ENCODE data around the gene NPR3.
"Not testable (repeated sequence)": the region's sequence is repeated elsewhere in the genome, so short reads cannot be mapped to it uniquely, and the experiment has no call there.

NPR3 gene

DNA sequence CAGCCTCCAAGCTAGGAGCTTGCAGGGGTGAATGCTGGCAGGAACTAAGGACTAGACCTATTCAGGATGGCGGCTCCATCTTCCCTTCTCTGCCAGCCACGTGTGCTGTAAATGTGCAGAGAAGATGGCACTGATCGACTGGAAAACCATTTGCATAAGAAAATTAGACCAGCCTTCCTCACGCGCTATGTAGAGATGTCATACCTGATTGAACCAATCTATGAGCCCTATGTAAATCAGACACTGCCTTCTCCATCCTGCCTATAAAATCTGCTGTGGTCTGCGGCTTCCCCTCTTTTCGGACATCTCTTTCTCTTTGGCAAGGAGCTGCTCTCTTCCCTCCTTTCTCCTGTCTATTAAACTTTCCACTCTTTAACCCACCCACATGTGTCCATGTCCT, 91.6 kb downstream of the NPR3 start:
- TF ChIP-seq, protein P1, sequence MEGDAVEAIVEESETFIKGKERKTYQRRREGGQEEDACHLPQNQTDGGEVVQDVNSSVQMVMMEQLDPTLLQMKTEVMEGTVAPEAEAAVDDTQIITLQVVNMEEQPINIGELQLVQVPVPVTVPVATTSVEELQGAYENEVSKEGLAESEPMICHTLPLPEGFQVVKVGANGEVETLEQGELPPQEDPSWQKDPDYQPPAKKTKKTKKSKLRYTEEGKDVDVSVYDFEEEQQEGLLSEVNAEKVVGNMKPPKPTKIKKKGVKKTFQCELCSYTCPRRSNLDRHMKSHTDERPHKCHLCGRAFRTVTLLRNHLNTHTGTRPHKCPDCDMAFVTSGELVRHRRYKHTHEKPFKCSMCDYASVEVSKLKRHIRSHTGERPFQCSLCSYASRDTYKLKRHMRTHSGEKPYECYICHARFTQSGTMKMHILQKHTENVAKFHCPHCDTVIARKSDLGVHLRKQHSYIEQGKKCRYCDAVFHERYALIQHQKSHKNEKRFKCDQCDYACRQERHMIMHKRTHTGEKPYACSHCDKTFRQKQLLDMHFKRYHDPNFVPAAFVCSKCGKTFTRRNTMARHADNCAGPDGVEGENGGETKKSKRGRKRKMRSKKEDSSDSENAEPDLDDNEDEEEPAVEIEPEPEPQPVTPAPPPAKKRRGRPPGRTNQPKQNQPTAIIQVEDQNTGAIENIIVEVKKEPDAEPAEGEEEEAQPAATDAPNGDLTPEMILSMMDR (IDR thresholded peaks at IDR 0.05; ENCODE audit: control extremely low read depth, extremely low read depth, low read depth, missing control alignments): no peak
- ChIA-PET POLR2A (no interaction called here), CTCF (no interaction called here)
- no peak for DNase-seq (ENCODE audit: extremely low spot score)

DNA sequence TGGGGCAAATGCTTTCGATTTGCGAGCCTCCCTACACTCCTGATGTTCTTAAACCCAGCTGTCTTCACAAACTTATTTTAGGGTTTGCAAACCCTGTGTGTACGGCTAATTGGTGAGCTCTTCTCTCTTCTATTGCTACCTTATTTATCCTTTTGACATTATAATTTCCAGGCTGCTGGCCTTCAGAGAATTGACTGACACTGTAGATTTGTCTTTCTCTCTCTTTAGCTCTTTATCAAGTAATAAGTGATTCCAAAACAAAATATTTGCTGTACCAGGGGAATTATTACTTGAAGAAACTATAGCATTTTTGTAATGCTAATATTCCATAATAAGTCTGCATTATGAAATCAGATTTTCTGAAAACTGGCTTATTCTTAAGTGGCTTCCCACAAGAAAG, 92.5 kb downstream of the NPR3 start:
- ChIA-PET CTCF (no interaction called here), POLR2A (no interaction called here)
- TF ChIP-seq, protein P1 (IDR thresholded peaks at IDR 0.05; ENCODE audit: control extremely low read depth, extremely low read depth, low read depth, missing control alignments): no peak
- DNase-seq (ENCODE audit: extremely low spot score): no peak

DNA sequence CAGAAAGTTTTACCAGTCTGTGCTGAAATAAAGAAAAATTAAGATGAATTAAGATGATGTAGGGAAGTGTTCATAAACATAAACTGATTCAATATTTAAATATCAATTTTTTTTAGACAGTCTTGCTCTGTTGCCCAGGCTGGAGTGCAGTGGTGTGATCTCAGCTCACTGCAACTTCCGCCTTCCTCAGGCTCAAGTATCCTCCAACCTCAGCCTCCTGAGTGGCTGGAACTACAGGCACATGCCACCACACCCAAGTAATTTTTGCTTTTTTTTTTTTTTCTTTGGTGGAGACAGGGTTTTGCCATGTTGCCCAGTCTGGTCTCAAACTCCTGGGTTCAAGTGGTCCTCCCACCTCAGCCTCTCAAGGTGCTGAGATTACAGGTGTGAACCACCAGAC, 94.3 kb downstream of the NPR3 start:
- DNase-seq (ENCODE audit: extremely low spot score); POLR2A ChIA-PET; CTCF ChIA-PET: not testable (repeated sequence)

DNA sequence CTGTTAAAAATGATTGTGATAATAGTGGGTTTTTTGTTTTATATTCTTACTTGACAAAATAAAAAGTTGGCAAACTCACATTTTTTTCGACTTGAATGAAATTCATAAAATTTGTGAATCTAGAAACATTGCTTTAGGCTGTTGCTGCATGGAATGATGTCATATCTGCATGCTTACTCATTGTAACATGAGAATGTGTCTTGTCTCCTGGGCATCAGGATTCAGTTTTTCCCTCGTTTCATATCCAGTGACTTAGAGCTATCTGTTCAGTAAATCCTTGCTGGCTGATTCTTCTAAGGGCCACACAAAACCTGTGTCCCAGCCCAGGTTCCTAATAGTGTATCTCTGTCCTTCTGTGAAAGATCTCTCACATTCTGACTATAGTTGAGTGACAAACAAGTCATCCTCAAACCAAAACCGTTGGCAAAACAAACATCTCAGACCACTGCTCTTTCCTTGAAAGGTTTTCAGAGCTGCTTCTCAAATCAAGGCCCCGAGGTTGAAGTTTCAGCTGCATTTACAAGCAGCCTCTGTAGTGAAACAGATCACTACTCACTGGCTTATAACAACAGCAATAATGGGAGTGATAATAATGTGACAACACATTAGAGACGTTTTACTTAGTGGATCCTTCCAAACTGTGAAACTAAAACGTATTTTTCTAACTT, 95.0 kb downstream of the NPR3 start:
- CTCF ChIA-PET: interaction anchor here (1.2 to 1.4 kb wide), 2 partner anchors 9 to 62 kb away, joined by 3 read pairs; no protein-coding TSS in a partner anchor
- POLR2A ChIA-PET: no interaction called here
- TF ChIP-seq, protein P1 (IDR thresholded peaks at IDR 0.05; ENCODE audit: control extremely low read depth, extremely low read depth, low read depth, missing control alignments): no peak
- no peak for DNase-seq (ENCODE audit: extremely low spot score)

DNA sequence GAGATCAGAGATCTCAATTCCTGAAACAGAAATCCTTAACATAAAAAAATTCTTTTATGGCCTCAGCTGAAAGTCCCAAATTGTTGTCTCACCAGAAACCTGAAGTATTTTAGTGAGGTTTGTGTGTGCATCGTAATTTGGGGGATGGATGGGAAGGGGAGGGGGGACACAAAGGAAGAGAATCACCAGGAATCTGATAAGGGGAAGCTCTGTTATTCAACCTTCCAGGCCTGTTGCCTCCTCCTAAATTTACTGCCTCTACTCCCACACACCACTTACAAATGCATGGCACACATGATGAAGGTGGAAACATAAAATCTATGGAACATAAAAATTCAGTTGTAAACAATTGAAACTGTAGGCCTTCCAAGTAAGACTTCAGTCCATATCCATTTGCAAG, 97.7 kb downstream of the NPR3 start:
- ChIA-PET POLR2A (no interaction called here), CTCF (no interaction called here)
- TF ChIP-seq, protein P1 (IDR thresholded peaks at IDR 0.05; ENCODE audit: control extremely low read depth, extremely low read depth, low read depth, missing control alignments): no peak
- no peak for DNase-seq (ENCODE audit: extremely low spot score)

DNA sequence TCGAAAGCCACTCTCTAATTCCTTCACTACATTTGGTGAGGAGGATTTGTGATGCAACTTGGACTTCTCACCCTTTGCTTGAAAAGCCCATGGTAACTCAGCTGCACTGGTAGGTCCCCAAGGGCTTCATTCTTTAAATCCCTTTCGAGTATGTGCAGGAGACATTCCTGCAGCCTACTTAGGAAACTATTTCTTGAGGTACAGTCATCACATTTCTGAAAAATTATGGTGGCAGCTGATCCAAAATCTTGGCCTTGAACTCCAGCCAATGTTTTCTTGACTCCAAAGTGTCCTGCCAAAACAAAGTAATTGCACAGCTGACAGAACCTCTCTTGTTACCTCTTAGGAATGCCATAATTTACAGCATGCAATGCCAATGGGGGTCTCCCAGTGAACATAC, 99.7 kb downstream of the NPR3 start:
- ChIA-PET CTCF (interaction anchor here (1.1 kb wide), 1 partner anchor 20 kb away, joined by 3 read pairs; no protein-coding TSS in a partner anchor), POLR2A (no interaction called here)
- no peak for DNase-seq (ENCODE audit: extremely low spot score)
- TF ChIP-seq, protein P1 (IDR thresholded peaks at IDR 0.05; ENCODE audit: control extremely low read depth, extremely low read depth, low read depth, missing control alignments): no peak

DNA sequence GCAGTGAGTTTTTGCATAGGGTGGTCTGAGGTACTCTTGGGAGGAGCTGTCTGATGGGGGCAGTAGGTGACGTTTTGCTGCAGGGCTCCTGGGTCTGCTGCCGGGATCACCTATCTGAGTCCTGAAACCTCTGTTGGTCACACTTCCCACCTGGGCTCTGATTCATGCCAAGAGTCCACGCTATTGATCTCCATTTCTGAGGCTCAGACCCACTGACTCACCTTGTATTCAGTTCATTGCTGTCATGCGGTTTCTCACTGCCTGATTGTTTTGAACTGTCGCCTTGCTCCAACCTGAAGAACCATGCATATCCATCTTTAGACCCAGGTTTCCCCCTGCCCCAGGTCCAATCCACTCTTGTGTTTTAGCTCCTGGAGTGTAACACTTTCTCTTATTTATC, 101.3 kb downstream of the NPR3 start:
- POLR2A ChIA-PET: no interaction called here
- DNase-seq (ENCODE audit: extremely low spot score): no peak
- CTCF ChIA-PET: no interaction called here
- TF ChIP-seq, protein P1 (IDR thresholded peaks at IDR 0.05; ENCODE audit: control extremely low read depth, extremely low read depth, low read depth, missing control alignments): no peak

Data from GM10248 (cell line).